OCI-LY7 (cell line): ENCODE results near the gene UCN.

Experiments
- EZH2phosphoT487 ChIP-seq: fragments of 200-600 bp; sonication (generic); IDR thresholded peaks from 2 replicates; pipeline ENCODE4 v1.6.1; 2018; ENCODE audit warnings: low read depth, borderline replicate concordance, mild to moderate bottlenecking, mixed run types, antibody characterized with exemption, low read length, moderate library complexity, mixed read lengths
- TF ChIP-seq, protein P1 (sequence below): fragments of 200-600 bp; sonication (generic); conservative IDR thresholded peaks from 2 replicates; pipeline ENCODE4 v1.5.1; 2014; ENCODE audit warnings: mild to moderate bottlenecking, antibody characterized with exemption, low read length, moderate library complexity, mixed read lengths

DNA sequence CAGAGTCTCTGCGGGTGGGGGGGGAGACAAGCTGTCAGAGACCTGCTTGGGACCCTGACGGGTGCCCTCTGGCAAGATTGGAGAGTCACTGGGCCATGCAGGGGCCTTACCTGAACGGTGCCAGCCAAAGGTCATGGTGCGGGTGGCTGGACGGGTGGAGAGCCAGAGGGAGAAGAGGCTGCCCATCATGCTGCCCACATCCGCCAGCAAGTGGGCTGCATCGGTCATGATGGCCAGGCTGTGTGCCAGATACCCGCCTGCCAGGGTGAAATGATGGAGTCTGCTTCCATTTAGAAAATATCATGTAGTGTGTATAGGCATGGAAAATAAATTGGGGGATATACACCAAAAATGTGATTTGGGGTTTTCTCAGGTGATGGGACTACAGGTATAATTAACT, 50.2 kb downstream of the UCN start:
- TF ChIP-seq, protein P1, sequence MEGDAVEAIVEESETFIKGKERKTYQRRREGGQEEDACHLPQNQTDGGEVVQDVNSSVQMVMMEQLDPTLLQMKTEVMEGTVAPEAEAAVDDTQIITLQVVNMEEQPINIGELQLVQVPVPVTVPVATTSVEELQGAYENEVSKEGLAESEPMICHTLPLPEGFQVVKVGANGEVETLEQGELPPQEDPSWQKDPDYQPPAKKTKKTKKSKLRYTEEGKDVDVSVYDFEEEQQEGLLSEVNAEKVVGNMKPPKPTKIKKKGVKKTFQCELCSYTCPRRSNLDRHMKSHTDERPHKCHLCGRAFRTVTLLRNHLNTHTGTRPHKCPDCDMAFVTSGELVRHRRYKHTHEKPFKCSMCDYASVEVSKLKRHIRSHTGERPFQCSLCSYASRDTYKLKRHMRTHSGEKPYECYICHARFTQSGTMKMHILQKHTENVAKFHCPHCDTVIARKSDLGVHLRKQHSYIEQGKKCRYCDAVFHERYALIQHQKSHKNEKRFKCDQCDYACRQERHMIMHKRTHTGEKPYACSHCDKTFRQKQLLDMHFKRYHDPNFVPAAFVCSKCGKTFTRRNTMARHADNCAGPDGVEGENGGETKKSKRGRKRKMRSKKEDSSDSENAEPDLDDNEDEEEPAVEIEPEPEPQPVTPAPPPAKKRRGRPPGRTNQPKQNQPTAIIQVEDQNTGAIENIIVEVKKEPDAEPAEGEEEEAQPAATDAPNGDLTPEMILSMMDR = no peak
- TF ChIP-seq EZH2phosphoT487 = no peak
